Thoracic aorta (tissue), 2 donors: ENCODE data around the gene DENND11. TPM values are rescaled to one million over a fixed set of nuclear protein-coding genes. Genes with fewer than 3 reads are reported as not detected.
A peak's percentile ranks its signal among the peaks of the same experiment; 100 is the strongest.

Experiments
- ATAC-seq: fragments of 150-250 bp; one replicate; pipeline ENCODE4 v1.8.0; 2017; ENCODE audit warnings: low read depth; ENCODE audit not compliant: insufficient number of reproducible peaks, low FRiP score
- DNase-seq: peaks from one replicate; pipeline ENCODE4 v3.0.0-alpha.2; 2020; ENCODE audit warnings: low spot score
- H3K27ac ChIP-seq, 2 donors: fragments of 200-600 bp; sonication (generic); 1 replicate in 1 of 2; 2 replicates in 1 of 2; pipeline ENCODE4 v1.5.1; 2016; ENCODE audit warnings: mild to moderate bottlenecking in 2 of 2, moderate library complexity in 2 of 2
- H3K27me3 ChIP-seq: fragments of 200-600 bp; sonication (generic); replicated peaks from 2 replicates; pipeline ENCODE4 v1.6.0; 2016; ENCODE audit warnings: mild to moderate bottlenecking; ENCODE audit not compliant: insufficient read depth
- H3K36me3 ChIP-seq: fragments of 200-600 bp; sonication (generic); one replicate; pipeline ENCODE4 v1.5.1; 2016
- H3K4me1 ChIP-seq, 2 donors: fragments of 200-600 bp; sonication (generic); 1 replicate in 1 of 2; 2 replicates in 1 of 2; pipeline versions ENCODE4 v1.5.1 to v1.6.0; 2016; ENCODE audit warnings: low read depth in 2 of 2, mild to moderate bottlenecking in 1 of 2; ENCODE audit not compliant: control insufficient read depth in 1 of 2
- H3K4me3 ChIP-seq: fragments of 200-600 bp; sonication (generic); 2 replicates; pipeline ENCODE4 v1.5.1; 2016; ENCODE audit warnings: mild to moderate bottlenecking
- H3K9me3 ChIP-seq: fragments of 200-600 bp; sonication (generic); 2 replicates; pipeline ENCODE4 v1.5.1; 2016
- total RNA-seq, 2 donors: library from RNA; depleted of rRNA; stranded (reverse); fragments of >200 nt; gene quantifications; one replicate each; pipeline versions ENCODE4 v1.1.0 to v1.2.3, GENCODE V29; 2016
- TF ChIP-seq, protein P1 (sequence below): fragments of 200-600 bp; sonication (generic); IDR thresholded peaks from one replicate; pipeline ENCODE4 v1.5.1; 2019; ENCODE audit warnings: antibody characterized with exemption

DENND11 gene
- total RNA-seq: 10 to 100 TPM; 29.0 to 37.8 TPM

GRCh38 chr7:141702047-141702567, at the start of gene DENND11:
Gene DENND11 (minus strand): TSS chr7:141702166. CDS start chr7:141702153, 13 bp downstream.
- H3K9me3 ChIP-seq: no peaks in the 10 kb centered on the region
- H3K4me3 ChIP-seq: peak within 1 kb of the TSS; percentile 91
- H3K4me1 ChIP-seq: peaks cover 4 to 59% of the 10 kb centered on the region in 2 donors
- DNase-seq (no peak), ATAC-seq (peak; percentile 50)
- peak within 1 kb of the TSS; percentile 84 to 85 for H3K27ac ChIP-seq
- TF ChIP-seq, protein P1, sequence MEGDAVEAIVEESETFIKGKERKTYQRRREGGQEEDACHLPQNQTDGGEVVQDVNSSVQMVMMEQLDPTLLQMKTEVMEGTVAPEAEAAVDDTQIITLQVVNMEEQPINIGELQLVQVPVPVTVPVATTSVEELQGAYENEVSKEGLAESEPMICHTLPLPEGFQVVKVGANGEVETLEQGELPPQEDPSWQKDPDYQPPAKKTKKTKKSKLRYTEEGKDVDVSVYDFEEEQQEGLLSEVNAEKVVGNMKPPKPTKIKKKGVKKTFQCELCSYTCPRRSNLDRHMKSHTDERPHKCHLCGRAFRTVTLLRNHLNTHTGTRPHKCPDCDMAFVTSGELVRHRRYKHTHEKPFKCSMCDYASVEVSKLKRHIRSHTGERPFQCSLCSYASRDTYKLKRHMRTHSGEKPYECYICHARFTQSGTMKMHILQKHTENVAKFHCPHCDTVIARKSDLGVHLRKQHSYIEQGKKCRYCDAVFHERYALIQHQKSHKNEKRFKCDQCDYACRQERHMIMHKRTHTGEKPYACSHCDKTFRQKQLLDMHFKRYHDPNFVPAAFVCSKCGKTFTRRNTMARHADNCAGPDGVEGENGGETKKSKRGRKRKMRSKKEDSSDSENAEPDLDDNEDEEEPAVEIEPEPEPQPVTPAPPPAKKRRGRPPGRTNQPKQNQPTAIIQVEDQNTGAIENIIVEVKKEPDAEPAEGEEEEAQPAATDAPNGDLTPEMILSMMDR: no peak
- H3K27me3 ChIP-seq: no peaks in the 10 kb centered on the region
- H3K36me3 ChIP-seq: no peaks in the 10 kb centered on the region

- H3K27ac ChIP-seq: no peak overlapping the region
- ATAC-seq: no peak
- H3K36me3 ChIP-seq: peaks cover 68% of the 10 kb centered on the region
- H3K27me3 ChIP-seq: no peaks in the 10 kb centered on the region
- H3K4me1 ChIP-seq: no peaks in the 10 kb centered on the region
- H3K9me3 ChIP-seq: peaks cover 23% of the 10 kb centered on the region
- TF ChIP-seq, protein P1: no peak
- H3K4me3 ChIP-seq: no peak overlapping the region
- DNase-seq: no peak
Observed at GRCh38 chr7:141748396-141748795, 46.4 kb upstream of the DENND11 start.

DNA sequence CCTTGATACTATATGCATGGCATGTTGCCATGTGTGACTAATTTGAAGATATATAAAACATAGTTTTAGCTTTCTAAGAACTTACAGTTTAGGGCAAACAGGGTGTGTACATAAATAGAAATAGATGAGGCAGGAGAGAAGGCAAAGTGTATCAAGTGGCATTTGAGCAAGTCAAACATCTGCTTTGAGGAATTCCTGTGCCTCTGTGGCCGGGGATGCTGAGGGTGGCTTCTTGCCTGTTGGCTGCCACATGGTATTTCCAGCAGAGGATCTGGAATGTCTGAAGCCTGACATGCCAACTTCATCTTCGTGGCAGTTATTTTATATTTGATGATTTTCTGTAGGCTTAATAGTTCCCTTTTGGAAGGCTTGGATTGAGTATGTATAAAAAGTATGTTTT, 42.2 kb upstream of the DENND11 start:
- TF ChIP-seq, protein P1: no peak
- no peak for ATAC-seq

GRCh38 chr7:141742229-141742628, 40.3 kb upstream of the DENND11 start:
- no peak for DNase-seq
- Histone ChIP-seq H3K4me1 (peaks cover 2 to 15% of the 10 kb centered on the region in 2 donors), H3K9me3 (no peaks in the 10 kb centered on the region), H3K27ac (no peak overlapping the region), H3K36me3 (peaks cover 44% of the 10 kb centered on the region), H3K27me3 (no peaks in the 10 kb centered on the region), H3K4me3 (no peak overlapping the region)
- TF ChIP-seq, protein P1: no peak
- ATAC-seq: no peak

More for the DNA sequence above, 42.2 kb upstream of the DENND11 start:
- peaks cover 0 to 6% of the 10 kb centered on the region in 2 donors for H3K4me1 ChIP-seq
- no peak for DNase-seq
- no peaks in the 10 kb centered on the region for H3K9me3 ChIP-seq
- H3K4me3 ChIP-seq: no peak overlapping the region
- no peaks in the 10 kb centered on the region for H3K27me3 ChIP-seq
- H3K36me3 ChIP-seq: peaks cover 48% of the 10 kb centered on the region
- H3K27ac ChIP-seq: no peak overlapping the region

DNA sequence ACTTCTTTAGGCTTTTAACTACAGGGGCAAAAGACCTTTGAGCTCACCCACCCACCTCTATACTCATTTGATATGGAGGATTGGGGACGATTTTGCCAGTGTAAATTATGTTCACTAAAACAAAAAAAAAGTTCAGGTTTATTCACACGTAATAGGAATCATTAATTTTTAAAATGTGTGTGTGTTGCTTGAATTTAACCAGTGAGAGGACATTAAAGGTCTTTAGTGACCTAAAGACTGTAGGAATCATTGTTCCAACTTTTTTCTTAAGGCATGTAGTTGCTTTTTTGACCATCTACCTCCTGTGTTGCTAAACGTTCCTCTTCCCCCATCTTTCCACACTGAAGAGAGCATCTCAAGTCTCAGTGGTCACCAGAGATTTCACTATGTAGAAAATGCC, 37.3 kb upstream of the DENND11 start:
- Histone ChIP-seq H3K9me3 (no peaks in the 10 kb centered on the region), H3K27me3 (no peaks in the 10 kb centered on the region), H3K4me3 (peak overlapping the region; percentile 74), H3K36me3 (peaks cover 25% of the 10 kb centered on the region), H3K4me1 (peaks cover 5 to 18% of the 10 kb centered on the region in 2 donors), H3K27ac (no peak overlapping the region)
- TF ChIP-seq, protein P1: no peak
- ATAC-seq (no peak), DNase-seq (no peak)
